Muscle of leg (tissue), 11 donors: ENCODE results near the gene MRPL4. TPM values are rescaled to one million over a fixed set of nuclear protein-coding genes. Genes with fewer than 3 reads are reported as not detected.

ENCODE experiments used
- DNase-seq: peaks from one replicate; pipeline ENCODE4 v3.0.0; 2013
- H3K27ac ChIP-seq: one replicate; pipeline ENCODE4 v1.5.1; 2013; ENCODE audit warnings: mild to moderate bottlenecking, low read length, control low read depth
- H3K27me3 ChIP-seq: one replicate; pipeline ENCODE4 v1.6.1; 2013; ENCODE audit warnings: low read length; ENCODE audit not compliant: control insufficient read depth, insufficient read depth
- H3K36me3 ChIP-seq: one replicate; pipeline ENCODE4 v1.6.1; 2013; ENCODE audit warnings: low read length; ENCODE audit not compliant: control insufficient read depth, insufficient read depth
- H3K4me1 ChIP-seq: one replicate; pipeline ENCODE4 v1.6.1; 2013; ENCODE audit warnings: low read length; ENCODE audit not compliant: control insufficient read depth, insufficient read depth
- H3K4me3 ChIP-seq: one replicate; pipeline ENCODE4 v1.5.1; 2013; ENCODE audit warnings: low read length, control low read depth
- H3K9me3 ChIP-seq: replicated peaks from 2 replicates; pipeline ENCODE4 v1.6.1; 2013; ENCODE audit warnings: low read depth, low read length; ENCODE audit not compliant: control insufficient read depth
- whole genome bisulfite sequencing: methylation state at CpG from one replicate; pipeline ENCODE4 v1.1.5; 2013; ENCODE audit warnings: missing lambda C conversion rate; ENCODE audit not compliant: insufficient coverage; 5-methylcytosine and 5-hydroxymethylcytosine counted together
- polyA plus RNA-seq, 8 donors: library from polyadenylated mRNA; unstranded; fragments of 120-200 nt; gene quantifications; one replicate each; pipeline versions ENCODE4 v1.2.1 to v1.2.3, GENCODE V29; 2013; ENCODE audit warnings: inconsistent platforms in 1 of 8, low replicate concordance in 1 of 8; ENCODE audit not compliant: insufficient read length in 8 of 8, insufficient read depth in 1 of 8
- total RNA-seq: library from RNA; stranded (reverse); fragments of 120-200 nt; gene quantifications from one replicate; pipeline ENCODE4 v1.2.4, GENCODE V29; 2013

The MRPL4 gene
- total and polyA plus RNA-seq, 9 donors = 23.5 to 37.8 (median 34.4) TPM

DNA sequence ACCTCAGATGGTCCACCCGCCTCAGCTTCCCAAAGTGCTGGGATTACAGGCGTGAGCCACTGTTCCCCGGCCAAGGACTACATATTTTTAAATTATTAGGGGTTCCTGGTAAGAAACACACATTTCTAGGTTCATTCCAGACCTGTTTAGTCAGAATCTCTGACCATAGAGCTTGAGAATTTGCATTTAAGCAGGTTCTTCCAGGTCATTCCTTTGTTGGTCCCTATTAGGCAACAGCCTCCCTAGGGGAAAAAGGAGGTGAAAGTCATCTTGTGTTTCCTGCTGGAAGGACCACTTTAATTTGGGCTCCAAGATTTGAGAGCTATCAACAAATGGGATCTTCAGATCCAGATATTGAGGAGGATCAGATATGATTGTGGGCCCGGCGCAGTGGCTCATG lies 37.2 kb upstream of the MRPL4 start:
- no peaks in the 10 kb centered on the region for H3K4me1 ChIP-seq
- DNase-seq = no peak
- H3K27ac ChIP-seq = no peak overlapping the region
- WGBS = 100% methylated on average over 2 of the region's 5 CpGs
- no peaks in the 10 kb centered on the region for H3K9me3 ChIP-seq
- H3K27me3 ChIP-seq = no peaks in the 10 kb centered on the region
- no peaks in the 10 kb centered on the region for H3K36me3 ChIP-seq
- no peak overlapping the region for H3K4me3 ChIP-seq

DNA sequence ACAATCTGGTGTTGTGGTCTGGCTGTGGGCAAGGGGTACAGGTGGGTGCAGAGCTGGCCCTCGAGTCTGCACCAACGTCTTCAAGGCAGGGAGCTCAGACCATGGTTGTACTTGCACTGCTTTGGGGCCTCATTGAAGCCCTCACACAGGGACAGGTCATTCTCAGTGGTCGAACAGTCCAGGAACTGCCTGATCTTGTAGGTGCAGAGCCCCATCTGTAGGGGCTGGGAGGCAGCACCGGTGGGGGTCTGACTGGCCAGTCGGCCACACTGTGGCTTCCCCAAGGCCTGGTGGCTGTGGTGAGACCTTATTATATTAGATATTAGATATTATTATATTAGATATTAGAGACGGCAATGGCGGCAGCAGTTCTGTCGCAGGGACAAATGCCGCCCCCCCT lies 34.9 kb upstream of the MRPL4 start:
- Histone ChIP-seq H3K4me3 (no peak overlapping the region), H3K27me3 (no peaks in the 10 kb centered on the region), H3K27ac (no peak overlapping the region), H3K36me3 (peaks cover under 1% of the 10 kb centered on the region), H3K9me3 (no peaks in the 10 kb centered on the region), H3K4me1 (no peaks in the 10 kb centered on the region)
- WGBS = 84% methylated on average over 6 of the region's 9 CpGs
- no peak for DNase-seq

DNA sequence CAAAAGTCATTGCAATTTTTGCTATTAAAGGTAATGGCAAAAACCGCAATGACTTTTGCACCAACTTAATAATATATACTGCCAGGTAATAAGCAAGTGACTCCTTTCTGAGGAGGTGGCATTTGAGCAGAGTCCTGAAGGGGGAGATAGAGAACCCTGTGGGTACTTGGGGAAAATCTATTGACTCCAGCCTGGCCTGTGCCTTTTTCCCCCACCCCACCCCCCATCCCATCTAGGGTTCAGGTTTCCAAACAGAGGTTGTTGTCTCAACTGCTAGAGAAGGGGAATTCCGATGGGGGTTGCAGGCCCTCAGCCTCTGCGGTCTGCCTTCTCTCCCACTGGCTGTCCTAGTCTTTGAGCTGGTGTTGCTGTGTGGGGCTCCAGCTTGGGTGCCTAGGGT lies 32.3 kb upstream of the MRPL4 start:
- no peaks in the 10 kb centered on the region for H3K4me1 ChIP-seq

DNA sequence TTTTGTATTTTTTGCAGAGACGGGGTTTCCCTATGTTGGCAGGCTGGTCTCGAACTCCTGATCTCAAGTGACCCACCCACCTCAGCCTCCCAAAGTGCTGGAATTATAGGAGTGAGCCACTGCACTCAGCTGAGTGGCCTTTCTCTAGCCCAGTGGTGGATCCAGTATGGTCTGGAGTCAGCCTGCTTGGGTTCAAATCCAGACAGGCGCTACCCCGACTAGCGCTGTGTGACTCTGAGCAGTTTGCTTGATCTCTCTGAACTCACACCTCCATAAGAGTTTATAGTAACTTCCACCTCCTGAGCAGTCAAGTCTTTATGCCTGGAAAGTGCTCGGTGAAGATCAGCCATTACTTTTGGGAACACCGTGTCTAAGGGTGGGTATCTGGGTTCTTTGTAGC lies 31.3 kb upstream of the MRPL4 start:
- Histone ChIP-seq H3K27me3 (no peaks in the 10 kb centered on the region), H3K27ac (no peak overlapping the region), H3K9me3 (no peaks in the 10 kb centered on the region), H3K4me3 (no peak overlapping the region), H3K36me3 (peaks cover 19% of the 10 kb centered on the region), H3K4me1 (peaks cover under 1% of the 10 kb centered on the region)
- no peak for DNase-seq
- WGBS = no CpG with 5 or more reads among the region's 7 CpGs

More for the DNA sequence above, 32.3 kb upstream of the MRPL4 start:
- DNase-seq = no peak
- Histone ChIP-seq H3K27me3 (no peaks in the 10 kb centered on the region), H3K27ac (no peak overlapping the region), H3K4me3 (no peak overlapping the region), H3K36me3 (peaks cover 15% of the 10 kb centered on the region), H3K9me3 (no peaks in the 10 kb centered on the region)
- no CpG with 5 or more reads among the region's 3 CpGs for WGBS

DNA sequence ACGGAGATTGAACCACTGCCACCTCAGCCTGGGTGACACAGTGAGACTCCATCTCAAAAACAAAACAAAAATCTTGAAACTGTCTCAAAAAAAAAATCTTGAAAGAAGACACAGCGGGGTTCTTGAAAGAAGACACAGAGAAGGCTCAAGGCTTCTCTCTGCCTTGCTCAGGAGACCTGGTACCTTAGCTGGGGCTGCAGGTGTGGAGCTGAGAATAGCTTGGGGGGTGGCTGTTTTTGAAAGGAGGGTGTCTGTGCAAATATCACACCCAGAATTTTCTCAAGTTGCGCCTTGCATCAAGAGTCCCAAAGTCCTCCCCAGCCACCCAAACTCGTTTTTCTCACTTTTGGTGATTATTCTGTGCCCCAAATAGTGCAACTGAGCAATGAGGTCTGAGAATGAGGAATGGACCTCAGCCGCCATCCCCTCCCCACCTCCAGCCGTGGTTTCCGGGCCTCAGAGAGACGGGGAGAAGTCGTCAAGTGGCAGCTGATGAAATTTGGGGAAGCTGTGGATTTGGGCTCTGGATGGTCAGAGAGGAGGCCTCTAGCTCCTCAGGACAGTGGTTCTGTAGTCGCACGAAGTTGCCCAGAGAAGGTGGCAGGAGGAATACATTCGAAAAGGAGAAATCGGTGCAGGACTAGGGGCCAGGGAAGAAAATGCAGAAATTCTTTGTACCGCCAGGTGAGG lies 29.7 kb upstream of the MRPL4 start:
- Histone ChIP-seq H3K27me3 (no peaks in the 10 kb centered on the region), H3K27ac (no peak overlapping the region), H3K4me1 (peaks cover 16% of the 10 kb centered on the region), H3K4me3 (no peak overlapping the region), H3K36me3 (peaks cover 19% of the 10 kb centered on the region), H3K9me3 (no peaks in the 10 kb centered on the region)
- DNase-seq = no peak
- WGBS = 82% methylated on average over 7 of the region's 14 CpGs

DNA sequence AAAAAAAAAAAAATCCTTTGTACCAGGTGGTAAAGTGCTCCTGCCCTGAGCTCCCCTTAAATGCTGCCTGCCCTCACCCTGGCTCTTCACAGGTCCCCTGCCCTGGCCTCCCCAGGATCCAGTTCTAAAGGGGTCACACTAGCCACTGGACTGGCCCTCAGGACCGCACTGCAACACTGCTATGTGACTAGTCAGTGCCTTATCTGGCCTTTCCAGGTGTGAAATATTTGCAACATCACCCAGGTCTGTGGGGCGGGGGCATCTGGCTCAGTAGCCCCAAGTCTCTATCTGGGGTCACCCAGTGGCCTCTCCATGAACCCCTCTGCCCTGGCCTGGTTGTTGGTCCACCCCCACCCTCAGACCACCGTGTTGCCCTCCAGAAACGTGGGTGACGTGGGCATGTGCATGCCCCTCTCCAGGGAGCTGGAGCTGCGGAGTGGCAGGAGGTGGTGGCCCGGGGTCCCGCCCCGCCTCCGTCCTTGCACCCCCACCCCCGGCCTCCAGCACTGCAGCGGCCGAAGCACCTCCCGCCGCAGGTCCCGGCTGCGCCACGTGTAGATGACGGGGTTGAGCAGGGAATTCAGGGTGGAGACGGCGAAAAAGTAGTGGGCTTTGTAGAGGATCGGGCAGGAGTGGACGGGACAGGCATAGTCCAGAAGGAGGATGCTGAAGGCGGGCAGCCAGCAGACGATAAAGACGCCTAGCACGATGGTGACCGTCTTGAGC lies 28.4 kb upstream of the MRPL4 start:
- Histone ChIP-seq H3K27me3 (no peaks in the 10 kb centered on the region), H3K9me3 (no peaks in the 10 kb centered on the region), H3K4me1 (peaks cover 26% of the 10 kb centered on the region), H3K4me3 (no peak overlapping the region), H3K36me3 (peaks cover 21% of the 10 kb centered on the region), H3K27ac (no peak overlapping the region)
- DNase-seq = no peak
- 88% methylated on average over 13 of the region's 28 CpGs for WGBS

DNA sequence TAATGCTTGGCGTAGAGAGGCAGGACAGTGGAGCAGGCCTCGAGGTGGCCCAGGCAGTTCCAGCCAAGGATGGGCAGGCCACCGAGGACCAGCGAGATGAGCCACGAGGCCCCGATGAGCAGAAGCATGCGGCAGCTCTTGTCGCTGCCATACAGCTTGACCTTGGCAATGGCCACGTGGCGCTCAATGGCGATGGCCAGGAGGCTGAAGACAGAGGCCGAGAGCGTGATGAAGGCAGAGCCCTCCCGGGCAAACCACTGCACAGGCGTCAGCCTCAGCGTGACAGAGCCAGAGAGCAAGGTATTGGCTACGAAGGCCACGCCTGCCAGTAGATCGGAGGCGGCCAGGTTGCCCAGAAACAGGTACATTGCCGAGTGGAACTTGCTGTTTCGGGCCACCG lies 27.7 kb upstream of the MRPL4 start:
- no peak for DNase-seq
- 93% methylated on average over 23 of the region's 23 CpGs for WGBS
- peaks cover 21% of the 10 kb centered on the region for H3K36me3 ChIP-seq

DNA sequence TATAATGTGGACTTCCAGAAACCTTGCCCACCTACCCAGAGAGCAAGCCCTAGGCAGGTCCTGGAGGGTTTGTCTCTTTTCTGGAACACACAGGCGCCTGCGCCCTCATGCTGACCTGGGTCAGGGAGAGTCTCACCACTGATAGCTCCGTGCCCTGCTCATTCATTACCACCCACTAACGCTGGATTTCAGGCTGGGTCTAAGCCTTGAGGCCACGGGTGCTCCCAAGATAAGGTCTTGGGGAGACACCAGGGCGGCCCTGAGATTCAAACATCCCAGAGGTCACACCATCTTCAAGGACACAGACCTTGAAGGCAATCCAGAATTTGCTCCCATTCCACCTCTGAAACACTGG lies 26.0 kb upstream of the MRPL4 start:
- Histone ChIP-seq H3K27me3 (no peaks in the 10 kb centered on the region), H3K36me3 (peaks cover 21% of the 10 kb centered on the region), H3K27ac (peak overlapping the region; percentile 85), H3K9me3 (no peaks in the 10 kb centered on the region), H3K4me3 (no peak overlapping the region), H3K4me1 (peaks cover 44% of the 10 kb centered on the region)
- whole genome bisulfite sequencing = 68% methylated on average over 3 of the region's 6 CpGs
- DNase-seq = no peak

More for the DNA sequence above, 27.7 kb upstream of the MRPL4 start:
- H3K27me3 ChIP-seq = no peaks in the 10 kb centered on the region
- peaks cover 31% of the 10 kb centered on the region for H3K4me1 ChIP-seq
- H3K9me3 ChIP-seq = no peaks in the 10 kb centered on the region
- H3K4me3 ChIP-seq = no peak overlapping the region
- H3K27ac ChIP-seq = no peak overlapping the region

DNA sequence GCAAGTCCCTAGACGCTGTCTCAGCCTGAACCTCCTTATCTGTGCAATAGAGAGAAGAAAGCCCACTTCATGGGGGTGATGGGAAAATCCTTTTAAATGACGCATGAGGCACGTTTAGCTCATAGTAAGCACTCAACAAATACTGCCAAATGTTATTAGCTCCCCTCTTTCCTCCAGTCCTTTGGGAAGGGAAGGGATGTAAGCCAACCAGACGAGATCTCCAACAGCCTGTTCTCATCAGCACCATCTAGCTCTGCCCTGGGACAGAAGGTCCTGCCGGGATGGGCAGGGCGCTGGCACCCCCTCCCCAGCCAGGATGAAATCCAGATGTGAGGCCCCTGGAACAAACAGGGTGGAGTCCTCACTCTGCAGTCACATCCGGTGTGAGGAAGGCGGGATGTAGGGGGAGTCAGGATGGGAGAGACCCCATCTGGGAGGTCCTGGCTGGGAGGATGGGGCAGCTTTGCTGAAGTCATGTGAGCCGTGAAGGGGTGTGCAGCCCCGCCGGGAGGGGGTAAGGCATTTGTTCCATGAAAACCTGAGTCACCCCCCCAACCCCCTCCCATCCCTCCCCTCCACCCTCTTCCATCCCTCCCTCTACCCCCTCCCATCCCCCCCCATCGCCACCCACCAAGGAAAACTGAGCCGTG lies 25.5 kb upstream of the MRPL4 start:
- WGBS = 5% methylated on average over 3 of the region's 13 CpGs
- H3K4me1 ChIP-seq = peaks cover 45% of the 10 kb centered on the region
- no peak overlapping the region for H3K4me3 ChIP-seq
- peak overlapping the region; percentile 90 for H3K27ac ChIP-seq
- no peaks in the 10 kb centered on the region for H3K9me3 ChIP-seq
- DNase-seq = peak; percentile 99
- H3K36me3 ChIP-seq = peaks cover 21% of the 10 kb centered on the region
- no peaks in the 10 kb centered on the region for H3K27me3 ChIP-seq
